Testis (tissue), 3 donors: Measurements from ENCODE around the gene FAM171A1. TPM values are rescaled to one million over a fixed set of nuclear protein-coding genes. Genes with fewer than 3 reads are reported as not detected.

ENCODE experiments used
- DNase-seq: peaks from one replicate; pipeline ENCODE4 v3.0.0-alpha.2; 2019
- H3K27ac ChIP-seq, 2 donors: fragments of 200-600 bp; sonication (generic); one replicate each; pipeline ENCODE4 v1.5.1; 2019
- H3K27me3 ChIP-seq: fragments of 200-600 bp; sonication (generic); one replicate; pipeline ENCODE4 v1.5.1; 2019
- H3K36me3 ChIP-seq: fragments of 200-600 bp; sonication (generic); one replicate; pipeline ENCODE4 v1.5.1; 2017; ENCODE audit warnings: low read depth; ENCODE audit errors: missing control alignments
- H3K4me1 ChIP-seq: fragments of 200-600 bp; sonication (generic); one replicate; pipeline ENCODE4 v1.5.1; 2019
- H3K4me3 ChIP-seq, 2 donors: fragments of 200-600 bp; sonication (generic); one replicate each; pipeline ENCODE4 v1.5.1; 2017 to 2019
- H3K9me3 ChIP-seq: fragments of 200-600 bp; sonication (generic); one replicate; pipeline ENCODE4 v1.5.1; 2017
- POLR2A ChIP-seq: fragments of 450-650 bp; IDR thresholded peaks from one replicate; pipeline ENCODE4 v1.6.1; 2017; ENCODE audit warnings: antibody characterized with exemption, mild to moderate bottlenecking, moderate library complexity
- WGBS, 2 donors: methylation state at CpG; one replicate each; pipeline ENCODE4 v1.1.5; 2018; 5-methylcytosine and 5-hydroxymethylcytosine counted together
- intact Hi-C: fragments of 100-400 bp; cut with DNase I; formaldehyde crosslinking; loops from one replicate; pipeline ENCODE4 v1.15.1; 2023; ENCODE audit warnings: low total_unique reads
- polyA plus RNA-seq: library from polyadenylated mRNA; stranded (reverse); fragments of 350-450 nt; fragmentation: Illumina TruSeq; extraction: RNeasy Lipid Tissue Mini Kit (QIAGEN cat#74804); gene quantifications from one replicate; pipeline ENCODE4 v1.2.3, GENCODE V29; 2014; ENCODE audit warnings: low read depth, low replicate concordance; ENCODE audit not compliant: insufficient read depth
- total RNA-seq, 2 donors: library from RNA; depleted of rRNA; stranded (reverse); fragments of >200 nt; gene quantifications; one replicate each; pipeline ENCODE4 v1.2.3, GENCODE V29; 2016
- TF ChIP-seq, protein P1 (sequence below), 3 experiments: fragments of 450-650 bp in 2 of 3; fragments of 200-600 bp in 1 of 3; sonication (generic) in 1 of 3; IDR thresholded peaks; one replicate each; pipeline ENCODE4 v1.5.1; 2016 to 2019; ENCODE audit warnings: antibody characterized with exemption in 3 of 3, mild to moderate bottlenecking in 2 of 3, moderate library complexity in 1 of 3

The FAM171A1 gene
- total and polyA plus RNA-seq, 3 donors from 2014 or later: 9.2 to 11.1 (median 10.8) TPM

DNA sequence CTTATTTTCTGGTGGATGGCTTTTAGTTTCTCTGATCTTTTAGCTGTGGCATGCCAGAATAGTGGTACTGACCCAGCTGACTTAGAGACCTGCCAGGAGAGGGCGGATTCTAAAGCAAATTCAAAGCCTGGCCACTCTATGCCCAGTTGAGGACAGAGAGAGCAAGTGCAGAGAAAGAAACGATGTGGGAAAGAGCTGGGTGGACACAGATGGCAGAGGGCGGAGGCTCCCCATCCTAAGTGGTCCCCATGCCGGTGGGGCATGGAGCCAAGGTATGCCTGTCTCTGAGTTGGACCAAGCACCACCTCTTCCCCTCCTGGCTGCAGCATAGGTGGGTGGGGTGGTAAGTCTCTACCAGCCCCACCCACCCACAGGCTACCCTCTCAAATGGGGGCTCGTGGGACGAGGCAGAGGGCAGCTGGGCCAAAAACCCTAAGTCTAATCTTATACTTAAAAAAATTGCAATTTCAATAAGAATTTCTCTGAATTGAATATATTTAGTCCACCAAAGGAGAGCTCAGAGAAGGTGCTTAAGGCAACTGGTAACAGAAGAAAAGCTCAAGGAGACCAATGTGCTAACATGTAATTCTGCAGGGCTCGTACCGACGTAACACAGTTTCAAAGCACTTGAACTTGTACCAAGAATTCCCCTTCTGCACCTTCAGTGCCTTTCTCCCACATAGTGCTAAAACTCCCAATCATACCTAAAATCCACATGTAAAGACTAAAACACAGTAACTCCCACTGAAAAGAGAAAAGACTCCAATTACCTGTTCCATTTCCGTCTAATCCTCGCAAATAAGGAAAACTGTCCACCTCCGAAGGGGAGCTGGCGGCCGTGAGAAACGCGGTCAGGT lies 116.9 kb downstream of the FAM171A1 start:
- Histone ChIP-seq H3K36me3 (no peaks in the 10 kb centered on the region), H3K27ac (no peak overlapping the region), H3K27me3 (no peaks in the 10 kb centered on the region), H3K4me3 (no peak overlapping the region), H3K9me3 (no peaks in the 10 kb centered on the region), H3K4me1 (peaks cover 10% of the 10 kb centered on the region)
- TF ChIP-seq, protein P1, sequence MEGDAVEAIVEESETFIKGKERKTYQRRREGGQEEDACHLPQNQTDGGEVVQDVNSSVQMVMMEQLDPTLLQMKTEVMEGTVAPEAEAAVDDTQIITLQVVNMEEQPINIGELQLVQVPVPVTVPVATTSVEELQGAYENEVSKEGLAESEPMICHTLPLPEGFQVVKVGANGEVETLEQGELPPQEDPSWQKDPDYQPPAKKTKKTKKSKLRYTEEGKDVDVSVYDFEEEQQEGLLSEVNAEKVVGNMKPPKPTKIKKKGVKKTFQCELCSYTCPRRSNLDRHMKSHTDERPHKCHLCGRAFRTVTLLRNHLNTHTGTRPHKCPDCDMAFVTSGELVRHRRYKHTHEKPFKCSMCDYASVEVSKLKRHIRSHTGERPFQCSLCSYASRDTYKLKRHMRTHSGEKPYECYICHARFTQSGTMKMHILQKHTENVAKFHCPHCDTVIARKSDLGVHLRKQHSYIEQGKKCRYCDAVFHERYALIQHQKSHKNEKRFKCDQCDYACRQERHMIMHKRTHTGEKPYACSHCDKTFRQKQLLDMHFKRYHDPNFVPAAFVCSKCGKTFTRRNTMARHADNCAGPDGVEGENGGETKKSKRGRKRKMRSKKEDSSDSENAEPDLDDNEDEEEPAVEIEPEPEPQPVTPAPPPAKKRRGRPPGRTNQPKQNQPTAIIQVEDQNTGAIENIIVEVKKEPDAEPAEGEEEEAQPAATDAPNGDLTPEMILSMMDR (IDR thresholded peaks at IDR 0.05): no peak
- TF ChIP-seq POLR2A: no peak
- 64 to 65% methylated on average over 16 of the region's 16 CpGs for WGBS, 2 donors
- DNase-seq: no peak
- intact Hi-C loops: no loop called here

DNA sequence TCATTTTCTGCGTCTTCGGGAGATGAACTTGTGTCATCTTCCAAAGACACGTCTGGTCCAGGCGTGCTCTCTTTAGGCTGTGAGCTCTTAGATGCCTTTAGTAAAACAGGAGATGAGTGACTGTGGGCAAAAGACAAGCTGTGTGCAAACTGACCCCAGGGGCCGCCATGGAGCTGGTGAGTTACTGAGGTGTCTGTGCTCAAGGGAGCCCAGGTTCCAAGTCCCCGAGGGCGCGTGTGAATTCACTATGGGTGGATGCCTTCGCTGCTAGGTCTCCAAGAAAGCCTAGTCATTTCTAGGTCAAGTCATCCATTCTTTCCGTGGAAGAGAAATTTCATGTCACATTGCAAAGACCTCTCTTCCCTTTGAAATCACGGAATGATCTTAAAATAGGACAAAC lies 118.7 kb downstream of the FAM171A1 start:
- H3K36me3 ChIP-seq: no peaks in the 10 kb centered on the region
- DNase-seq: no peak
- no peaks in the 10 kb centered on the region for H3K27me3 ChIP-seq
- WGBS, 2 donors: 92 to 95% methylated on average over 11 of the region's 11 CpGs
- peaks cover 10% of the 10 kb centered on the region for H3K4me1 ChIP-seq
- TF ChIP-seq, protein P1 (IDR thresholded peaks at IDR 0.05): no peak
- no peak for TF ChIP-seq POLR2A
- no peak overlapping the region for H3K27ac ChIP-seq
- H3K4me3 ChIP-seq: no peak overlapping the region
- intact Hi-C loops: no loop called here
- H3K9me3 ChIP-seq: no peaks in the 10 kb centered on the region

DNA sequence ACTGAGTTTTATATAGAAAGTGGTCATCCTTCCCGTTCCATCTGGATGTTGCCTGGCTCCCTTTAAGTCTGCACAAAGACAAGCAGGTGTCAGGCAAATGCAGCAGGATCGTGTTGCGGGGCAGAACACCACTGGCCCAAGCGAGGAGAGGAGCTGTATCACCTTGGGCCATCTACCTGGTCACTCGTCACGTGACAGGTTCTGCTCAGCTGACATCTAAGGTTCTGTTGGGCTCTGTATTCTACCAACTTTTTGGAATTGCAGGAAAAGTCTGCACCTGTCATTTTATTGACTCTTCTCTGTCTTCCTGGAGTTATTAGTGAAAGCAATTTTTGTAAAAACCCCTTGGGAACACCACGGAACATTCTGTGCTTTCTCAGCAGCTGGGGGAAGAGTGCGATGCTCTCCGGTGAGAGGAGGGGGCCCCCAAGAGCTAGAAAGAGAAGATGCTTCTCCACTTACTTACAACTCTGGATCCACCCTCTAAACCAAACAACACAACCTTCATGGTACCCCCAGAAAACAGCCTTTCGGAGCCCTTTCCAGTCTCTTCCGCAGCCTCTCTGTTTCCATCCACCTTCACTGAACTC lies 119.2 kb downstream of the FAM171A1 start:
- Histone ChIP-seq H3K4me1 (peaks cover 10% of the 10 kb centered on the region), H3K9me3 (no peaks in the 10 kb centered on the region), H3K36me3 (no peaks in the 10 kb centered on the region), H3K27ac (no peak overlapping the region), H3K4me3 (no peak overlapping the region), H3K27me3 (no peaks in the 10 kb centered on the region)
- intact Hi-C loops: no loop called here
- WGBS, 2 donors: 62 to 77% methylated on average over 11 of the region's 11 CpGs
- DNase-seq: no peak
- TF ChIP-seq, protein P1 (IDR thresholded peaks at IDR 0.05): no peak
- no peak for TF ChIP-seq POLR2A

DNA sequence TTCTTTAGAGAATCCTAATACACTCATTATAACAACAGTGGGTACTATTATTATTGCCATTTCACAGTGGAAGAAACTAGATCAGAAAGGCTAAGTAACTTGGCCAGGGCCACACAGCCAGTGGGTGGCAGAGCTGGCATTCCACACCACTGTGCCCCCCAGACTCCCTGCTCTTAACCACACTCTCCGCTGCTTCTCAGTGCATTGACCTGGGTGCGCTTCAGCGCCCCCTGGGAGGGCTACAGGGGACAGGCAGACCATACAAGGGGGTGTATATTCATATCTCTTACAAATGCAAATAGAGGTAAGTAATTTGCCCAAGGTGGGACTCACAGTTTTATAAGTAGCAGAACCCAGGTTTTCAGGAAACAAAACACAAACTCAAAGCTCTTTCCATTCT lies 125.6 kb downstream of the FAM171A1 start:
- H3K4me3 ChIP-seq: no peak overlapping the region
- DNase-seq: no peak
- H3K27ac ChIP-seq: no peak overlapping the region
- TF ChIP-seq, protein P1 (IDR thresholded peaks at IDR 0.05): no peak
- no peak for TF ChIP-seq POLR2A
- H3K9me3 ChIP-seq: no peaks in the 10 kb centered on the region
- 88 to 93% methylated on average over 3 of the region's 3 CpGs for WGBS, 2 donors
- no peaks in the 10 kb centered on the region for H3K4me1 ChIP-seq
- H3K36me3 ChIP-seq: no peaks in the 10 kb centered on the region
- H3K27me3 ChIP-seq: no peaks in the 10 kb centered on the region
- intact Hi-C loops: no loop called here
